ENCODE results near the gene RP2.

- TF ChIP-seq, protein P1, sequence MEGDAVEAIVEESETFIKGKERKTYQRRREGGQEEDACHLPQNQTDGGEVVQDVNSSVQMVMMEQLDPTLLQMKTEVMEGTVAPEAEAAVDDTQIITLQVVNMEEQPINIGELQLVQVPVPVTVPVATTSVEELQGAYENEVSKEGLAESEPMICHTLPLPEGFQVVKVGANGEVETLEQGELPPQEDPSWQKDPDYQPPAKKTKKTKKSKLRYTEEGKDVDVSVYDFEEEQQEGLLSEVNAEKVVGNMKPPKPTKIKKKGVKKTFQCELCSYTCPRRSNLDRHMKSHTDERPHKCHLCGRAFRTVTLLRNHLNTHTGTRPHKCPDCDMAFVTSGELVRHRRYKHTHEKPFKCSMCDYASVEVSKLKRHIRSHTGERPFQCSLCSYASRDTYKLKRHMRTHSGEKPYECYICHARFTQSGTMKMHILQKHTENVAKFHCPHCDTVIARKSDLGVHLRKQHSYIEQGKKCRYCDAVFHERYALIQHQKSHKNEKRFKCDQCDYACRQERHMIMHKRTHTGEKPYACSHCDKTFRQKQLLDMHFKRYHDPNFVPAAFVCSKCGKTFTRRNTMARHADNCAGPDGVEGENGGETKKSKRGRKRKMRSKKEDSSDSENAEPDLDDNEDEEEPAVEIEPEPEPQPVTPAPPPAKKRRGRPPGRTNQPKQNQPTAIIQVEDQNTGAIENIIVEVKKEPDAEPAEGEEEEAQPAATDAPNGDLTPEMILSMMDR (IDR thresholded peaks at IDR 0.05): no peak
- no peak for TF ChIP-seq POLR2AphosphoS5 (IDR thresholded peaks at IDR 0.05)
- no peak for TF ChIP-seq POLR2A (IDR thresholded peaks at IDR 0.05)
These were observed 80.8 kb downstream of the RP2 start for GRCh38 chrX:46917622-46918021.
